Stimulated activated CD8-positive, alpha-beta memory T cell treated with anti-CD3 and anti-CD28 coated beads, Interleukin-7, amount 100 ng/mL, for 48 hours (primary cell): ENCODE results near the gene HSP90B1.

ENCODE experiments used
- DNase-seq, 2 donors: peaks; one replicate each; pipeline ENCODE4 v3.0.0-alpha.2; 2020; ENCODE audit warnings: low read depth in 1 of 2; ENCODE audit errors: extremely low read depth in 1 of 2

The HSP90B1 gene

DNA sequence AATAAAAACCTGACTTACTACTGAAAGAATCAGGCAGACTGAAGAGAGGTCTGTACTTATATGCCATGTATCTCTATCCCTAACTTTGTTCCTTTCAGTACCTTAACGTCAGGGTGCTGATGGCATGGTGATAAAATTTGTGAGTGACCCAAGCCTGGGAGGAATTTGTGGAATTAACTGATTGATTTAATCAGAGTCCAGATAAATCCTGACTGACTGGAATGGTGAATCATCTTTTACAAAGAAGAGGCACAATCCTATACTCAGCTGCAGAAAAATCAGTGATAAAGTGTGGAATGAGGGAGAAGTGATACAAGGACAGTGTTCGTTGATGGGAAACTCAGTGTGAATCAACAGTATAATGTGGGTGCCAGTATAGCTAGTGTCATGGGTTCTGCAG is 39.2 kb downstream of the HSP90B1 start:
- DNase-seq: no peak

GRCh38 chr12:103973909-103974308 is 43.7 kb downstream of the HSP90B1 start:
- no peak for DNase-seq

DNA sequence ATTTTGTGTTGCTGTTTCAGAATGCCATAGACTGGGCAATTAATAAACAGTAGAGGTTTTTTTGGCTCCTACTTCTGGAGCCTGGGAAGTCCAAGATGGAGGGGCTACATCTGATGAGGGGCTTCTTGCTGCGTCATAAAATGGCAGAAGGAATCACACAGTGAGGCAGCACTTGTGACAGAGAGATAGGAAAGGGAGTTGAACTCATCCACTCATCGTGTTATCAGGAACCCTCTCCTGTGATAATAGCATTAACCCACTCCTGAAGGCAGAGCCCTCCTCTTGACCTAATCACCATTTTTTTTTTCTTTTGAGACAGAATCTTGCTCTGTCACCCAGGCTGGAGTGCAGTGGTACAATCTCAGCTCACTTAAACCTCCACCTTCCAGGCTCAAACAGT is 45.2 kb downstream of the HSP90B1 start:
- DNase-seq: no peak

- no peak for DNase-seq
Observed at GRCh38 chr12:103978384-103978982, 48.3 kb downstream of the HSP90B1 start.

DNA sequence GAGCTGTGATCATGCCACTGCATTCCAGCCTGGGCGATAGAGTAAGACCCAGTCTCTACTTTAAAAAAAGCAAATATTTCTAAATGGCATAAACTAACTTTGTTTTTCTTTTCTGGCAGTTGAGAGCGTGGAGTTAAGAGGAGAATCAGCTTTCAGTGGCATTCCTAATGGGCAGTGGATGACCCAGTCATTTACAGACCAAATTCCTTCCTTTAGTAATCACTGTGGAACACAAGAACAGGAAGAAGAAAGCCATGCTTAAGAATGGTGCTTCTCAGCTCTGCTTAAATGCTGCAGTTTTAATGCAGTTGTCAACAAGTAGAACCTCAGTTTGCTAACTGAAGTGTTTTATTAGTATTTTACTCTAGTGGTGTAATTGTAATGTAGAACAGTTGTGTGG is 56.6 kb downstream of the HSP90B1 start:
- DNase-seq: no peak

GRCh38 chr12:103994235-103994634 is 64.0 kb downstream of the HSP90B1 start:
- DNase-seq: no peak

DNA sequence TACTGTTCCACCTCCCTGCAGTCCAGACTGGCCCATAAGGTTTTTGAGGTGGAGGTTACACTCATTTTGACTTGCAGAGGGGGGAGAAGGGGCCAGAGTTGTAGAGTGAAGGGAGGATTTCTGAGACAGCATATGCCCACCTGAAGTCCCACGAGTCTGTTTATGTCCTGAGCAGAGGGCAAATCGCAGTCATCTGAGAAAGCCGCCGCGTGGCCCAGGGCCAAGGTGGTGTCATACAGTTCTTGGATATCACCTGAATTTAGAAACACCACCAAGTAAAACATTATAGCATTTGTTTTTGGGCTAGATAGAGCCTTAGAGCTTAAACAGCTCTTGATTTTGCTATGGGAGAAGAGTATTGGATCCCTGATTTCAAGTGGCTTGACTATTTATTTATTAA is 66.4 kb downstream of the HSP90B1 start:
- DNase-seq: no peak

GRCh38 chr12:103997286-103997900 is 67.2 kb downstream of the HSP90B1 start:
- no peak for DNase-seq
